Glomerular visceral epithelial cell (primary cell): ENCODE results near the gene SIX4.
"Not testable (repeated sequence)": the region's sequence is repeated elsewhere in the genome, so short reads cannot be mapped to it uniquely, and the experiment has no call there.

Experiments used
- DNase-seq: peaks from one replicate; pipeline ENCODE4 v3.0.0-alpha.2; 2016; ENCODE audit errors: extremely low spot score

The SIX4 gene

GRCh38 chr14:60723907-60724618 lies at the start of gene SIX4:
Gene SIX4, minus strand, starts transcription at chr14:60724351. Its CDS starts 277 bp downstream, at chr14:60724074.
- DNase-seq, result peak; percentile 88

GRCh38 chr14:60773558-60773957 lies 49.4 kb upstream of the SIX4 start:
- no peak for DNase-seq

GRCh38 chr14:60771117-60771516 lies 47.0 kb upstream of the SIX4 start:
- no peak for DNase-seq

GRCh38 chr14:60768602-60769001 lies 44.5 kb upstream of the SIX4 start:
- DNase-seq, result no peak

GRCh38 chr14:60760644-60761364 lies 36.7 kb upstream of the SIX4 start:
- no peak for DNase-seq

GRCh38 chr14:60760209-60760608 lies 36.1 kb upstream of the SIX4 start:
- DNase-seq, result no peak

GRCh38 chr14:60758885-60759284 lies 34.7 kb upstream of the SIX4 start:
- no peak for DNase-seq

GRCh38 chr14:60757567-60758002 lies 33.4 kb upstream of the SIX4 start:
- no peak for DNase-seq

GRCh38 chr14:60756847-60757246 lies 32.7 kb upstream of the SIX4 start:
- DNase-seq, result no peak

- DNase-seq, result peak; percentile 53
These were observed 29.3 kb upstream of the SIX4 start for GRCh38 chr14:60753264-60754119.

- DNase-seq, result no peak
These were observed 20.4 kb upstream of the SIX4 start for GRCh38 chr14:60744566-60744965.

- DNase-seq, result no peak
These were observed 14.8 kb upstream of the SIX4 start for GRCh38 chr14:60738843-60739508.

GRCh38 chr14:60736494-60736893 lies 12.3 kb upstream of the SIX4 start:
- peak; percentile 45 for DNase-seq

GRCh38 chr14:60735416-60735815 lies 11.3 kb upstream of the SIX4 start:
- DNase-seq, result no peak

- peak; percentile 84 for DNase-seq
These were observed 10.5 kb upstream of the SIX4 start, which contains the start of gene MNAT1 for GRCh38 chr14:60734465-60735242. Gene MNAT1, plus strand, starts transcription at chr14:60734761. Its CDS starts 102 bp downstream, at chr14:60734863.

GRCh38 chr14:60732840-60733483 lies 8.8 kb upstream of the SIX4 start:
- no peak for DNase-seq

- not testable (repeated sequence) for DNase-seq
These were observed 7.1 kb upstream of the SIX4 start for GRCh38 chr14:60731291-60731690.

- peak; percentile 56 for DNase-seq
These were observed 840 bp downstream of the SIX4 start for GRCh38 chr14:60723116-60723906.

- DNase-seq, result peak; percentile 76
These were observed 1.6 kb downstream of the SIX4 start for GRCh38 chr14:60722357-60723115.
